OCI-LY7 (cell line): ENCODE measurements around the gene COL11A2.

Experiments used
- EZH2phosphoT487 ChIP-seq: fragments of 200-600 bp; sonication (generic); IDR thresholded peaks from 2 replicates; pipeline ENCODE4 v1.6.1; 2018; ENCODE audit warnings: low read depth, borderline replicate concordance, mild to moderate bottlenecking, mixed run types, antibody characterized with exemption, low read length, moderate library complexity, mixed read lengths
- TF ChIP-seq, protein P1 (sequence below): fragments of 200-600 bp; sonication (generic); conservative IDR thresholded peaks from 2 replicates; pipeline ENCODE4 v1.5.1; 2014; ENCODE audit warnings: mild to moderate bottlenecking, antibody characterized with exemption, low read length, moderate library complexity, mixed read lengths

DNA sequence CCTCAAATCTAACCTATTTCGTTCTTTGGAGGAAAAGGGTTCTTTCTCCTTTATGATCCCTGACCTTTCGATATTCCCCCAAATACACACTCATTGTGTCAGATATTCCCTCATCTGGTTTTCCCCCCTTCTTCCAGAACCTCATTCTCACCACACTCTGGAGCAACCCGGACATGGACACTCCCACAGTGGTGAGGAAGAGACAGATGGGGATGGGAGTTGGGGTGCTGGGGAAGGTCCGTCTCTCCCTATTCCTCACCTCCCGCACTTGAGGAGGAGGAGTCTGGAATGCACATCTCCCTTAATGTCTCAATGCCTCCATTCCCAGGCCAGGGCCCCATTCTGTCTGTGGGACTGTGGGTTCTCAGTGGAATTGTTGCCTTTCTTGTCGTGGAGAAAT is 9.7 kb upstream of the COL11A2 start:
- TF ChIP-seq, protein P1, sequence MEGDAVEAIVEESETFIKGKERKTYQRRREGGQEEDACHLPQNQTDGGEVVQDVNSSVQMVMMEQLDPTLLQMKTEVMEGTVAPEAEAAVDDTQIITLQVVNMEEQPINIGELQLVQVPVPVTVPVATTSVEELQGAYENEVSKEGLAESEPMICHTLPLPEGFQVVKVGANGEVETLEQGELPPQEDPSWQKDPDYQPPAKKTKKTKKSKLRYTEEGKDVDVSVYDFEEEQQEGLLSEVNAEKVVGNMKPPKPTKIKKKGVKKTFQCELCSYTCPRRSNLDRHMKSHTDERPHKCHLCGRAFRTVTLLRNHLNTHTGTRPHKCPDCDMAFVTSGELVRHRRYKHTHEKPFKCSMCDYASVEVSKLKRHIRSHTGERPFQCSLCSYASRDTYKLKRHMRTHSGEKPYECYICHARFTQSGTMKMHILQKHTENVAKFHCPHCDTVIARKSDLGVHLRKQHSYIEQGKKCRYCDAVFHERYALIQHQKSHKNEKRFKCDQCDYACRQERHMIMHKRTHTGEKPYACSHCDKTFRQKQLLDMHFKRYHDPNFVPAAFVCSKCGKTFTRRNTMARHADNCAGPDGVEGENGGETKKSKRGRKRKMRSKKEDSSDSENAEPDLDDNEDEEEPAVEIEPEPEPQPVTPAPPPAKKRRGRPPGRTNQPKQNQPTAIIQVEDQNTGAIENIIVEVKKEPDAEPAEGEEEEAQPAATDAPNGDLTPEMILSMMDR = no peak
- TF ChIP-seq EZH2phosphoT487 = no peak
